Stimulated activated naive CD8-positive, alpha-beta T cell treated with anti-CD3 and anti-CD28 coated beads, Interleukin-15, Interleukin-2, amounts not matched to agents 100 ng/mL and 50 ng/mL, for 24 hours (primary cell): Measurements from ENCODE around the gene METTL9.
"Not testable (repeated sequence)": the region's sequence is repeated elsewhere in the genome, so short reads cannot be mapped to it uniquely, and the experiment has no call there.

Source experiments
- H3K27ac Mint-ChIP-seq: one replicate; pipeline ENCODE4 v1.8.0; 2021; ENCODE audit warnings: mild to moderate bottlenecking, mixed read lengths
- H3K27me3 Mint-ChIP-seq: one replicate; pipeline ENCODE4 v1.8.0; 2021; ENCODE audit warnings: mixed read lengths
- H3K36me3 Mint-ChIP-seq: one replicate; pipeline ENCODE4 v1.8.0; 2021; ENCODE audit warnings: low read depth, mixed read lengths
- H3K4me1 Mint-ChIP-seq: one replicate; pipeline ENCODE4 v1.8.0; 2021; ENCODE audit warnings: low read depth, mixed read lengths
- H3K4me3 Mint-ChIP-seq: one replicate; pipeline ENCODE4 v1.8.0; 2021; ENCODE audit warnings: mild to moderate bottlenecking, mixed read lengths
- H3K9me3 Mint-ChIP-seq: one replicate; pipeline ENCODE4 v1.8.0; 2021; ENCODE audit warnings: mixed read lengths

Gene METTL9

DNA sequence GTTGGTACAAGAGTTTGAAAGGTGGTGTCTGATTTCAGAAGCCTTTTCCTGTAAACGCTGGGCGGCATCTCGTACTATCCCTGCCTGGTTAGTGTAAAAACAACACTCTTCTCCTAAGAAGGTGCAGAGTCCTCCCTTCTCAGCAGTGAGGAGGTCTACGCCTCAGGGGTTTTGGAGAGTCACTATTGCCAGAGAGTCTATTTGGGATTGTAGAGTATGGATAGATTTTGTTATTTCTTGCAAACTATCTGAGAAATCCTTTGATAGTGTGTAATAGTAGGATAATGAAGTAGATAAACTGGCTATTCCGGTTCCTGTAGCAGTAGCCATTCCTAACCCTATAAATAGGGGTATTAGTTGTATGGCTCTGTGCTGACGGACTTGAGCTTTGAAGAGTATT lies 31.5 kb downstream of the METTL9 start:
- H3K9me3 Mint-ChIP-seq, H3K27me3 Mint-ChIP-seq, H3K27ac Mint-ChIP-seq, H3K4me3 Mint-ChIP-seq: not testable (repeated sequence)
- Mint-ChIP-seq H3K36me3 (peaks cover 49% of the 10 kb centered on the region), H3K4me1 (peaks cover 38% of the 10 kb centered on the region)

DNA sequence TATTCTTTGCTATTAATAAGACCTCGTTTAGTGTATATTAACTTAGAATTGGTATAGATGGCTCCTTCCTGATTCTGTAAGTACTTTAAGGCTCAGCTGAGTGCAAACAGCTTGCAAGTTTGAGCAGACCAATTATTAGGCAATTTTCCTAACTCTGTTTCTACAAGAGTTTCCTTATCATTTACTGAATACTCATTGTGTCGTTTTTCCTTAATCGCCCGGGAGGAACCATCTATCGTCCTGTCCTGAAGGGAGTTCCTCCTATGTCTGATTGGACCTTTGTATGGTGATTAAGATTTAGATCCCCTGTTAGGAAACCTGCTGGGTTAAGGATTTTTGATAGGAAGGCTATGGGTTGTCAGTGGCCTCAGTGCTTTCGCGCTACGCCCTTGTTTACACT lies 32.0 kb downstream of the METTL9 start:
- H3K9me3 Mint-ChIP-seq, H3K27ac Mint-ChIP-seq, H3K4me3 Mint-ChIP-seq, H3K27me3 Mint-ChIP-seq: not testable (repeated sequence)
- H3K36me3 Mint-ChIP-seq, result peaks cover 49% of the 10 kb centered on the region
- peaks cover 33% of the 10 kb centered on the region for H3K4me1 Mint-ChIP-seq

DNA sequence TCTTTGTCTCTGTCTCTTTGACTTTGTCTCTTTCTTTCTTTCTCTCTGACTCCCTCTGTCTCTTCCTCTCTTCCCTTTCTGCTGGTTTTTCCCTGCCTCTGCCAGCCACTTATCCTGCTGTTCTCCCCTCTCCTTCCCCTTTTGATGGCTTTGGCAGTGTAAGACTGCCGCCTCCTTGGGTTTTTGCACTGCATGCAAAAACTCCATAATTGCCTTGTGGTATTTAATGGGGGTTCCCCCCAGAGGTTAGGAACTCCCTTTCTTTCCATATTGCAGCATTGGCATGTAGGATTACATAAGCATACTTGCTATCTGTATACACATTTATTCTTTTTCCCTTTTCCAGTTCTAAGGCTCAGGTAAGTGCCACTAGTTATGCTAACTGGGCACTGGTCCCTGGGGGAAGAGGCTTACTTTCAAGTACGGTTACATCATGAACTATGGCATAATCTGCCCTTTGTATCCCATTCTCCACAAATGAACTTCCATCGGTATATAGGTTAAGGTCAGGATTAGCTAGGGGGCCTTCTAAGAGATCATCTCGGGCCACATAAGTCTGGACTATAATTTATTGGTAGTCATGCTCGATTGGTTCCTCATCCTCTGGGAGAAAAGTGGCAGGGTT lies 32.7 kb downstream of the METTL9 start:
- not testable (repeated sequence) for H3K4me3 Mint-ChIP-seq, H3K27me3 Mint-ChIP-seq, H3K9me3 Mint-ChIP-seq
- H3K4me1 Mint-ChIP-seq, result peaks cover 26% of the 10 kb centered on the region
- peaks cover 47% of the 10 kb centered on the region for H3K36me3 Mint-ChIP-seq
- H3K27ac Mint-ChIP-seq, result peak overlapping the region; percentile 73

DNA sequence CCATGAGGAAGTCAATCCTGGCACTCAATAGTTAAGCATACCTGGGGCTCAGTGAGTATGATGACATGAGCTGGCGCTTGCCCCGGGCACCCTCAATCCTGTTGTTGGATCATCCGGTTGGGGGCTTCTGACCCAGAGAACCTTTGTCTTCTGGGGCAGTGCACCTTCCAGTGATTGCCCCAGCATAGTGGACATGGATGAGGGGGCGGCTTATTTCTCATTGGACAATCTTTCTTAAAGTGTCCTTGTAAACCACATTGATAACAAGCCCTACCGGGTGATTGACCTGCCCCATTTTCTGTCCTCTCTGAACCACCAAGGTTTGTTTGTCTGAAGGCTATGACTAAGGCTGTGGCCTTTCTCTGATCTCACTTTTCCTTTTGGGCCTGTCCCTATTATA lies 34.8 kb downstream of the METTL9 start:
- H3K36me3 Mint-ChIP-seq, result peaks cover 31% of the 10 kb centered on the region
- H3K27ac Mint-ChIP-seq, result no peak overlapping the region

DNA sequence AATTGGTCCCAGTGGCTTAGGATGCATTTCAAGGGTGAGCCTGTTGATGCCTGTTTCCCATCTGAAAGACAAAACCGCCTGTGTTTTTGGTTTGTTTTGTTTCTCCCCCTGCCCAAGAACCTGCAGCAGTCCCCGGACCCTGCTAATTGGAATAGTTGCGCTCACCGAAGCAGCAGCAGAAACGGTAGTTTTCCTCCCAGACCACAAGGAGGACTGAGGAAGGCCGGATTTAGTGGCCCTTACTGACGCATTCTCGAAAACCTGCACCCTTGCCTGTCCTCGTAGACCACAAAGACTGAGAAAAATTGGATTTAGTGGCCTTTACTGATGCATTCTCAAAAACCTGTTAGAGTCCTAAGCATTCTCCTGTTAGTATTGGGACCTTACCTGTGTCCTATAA lies 36.3 kb downstream of the METTL9 start:
- H3K4me3 Mint-ChIP-seq, H3K27me3 Mint-ChIP-seq, H3K9me3 Mint-ChIP-seq, H3K27ac Mint-ChIP-seq: not testable (repeated sequence)
- peaks cover 45% of the 10 kb centered on the region for H3K4me1 Mint-ChIP-seq
- peaks cover 24% of the 10 kb centered on the region for H3K36me3 Mint-ChIP-seq

More for the DNA sequence above, 34.8 kb downstream of the METTL9 start:
- Mint-ChIP-seq H3K4me3 (no peak overlapping the region), H3K9me3 (no peaks in the 10 kb centered on the region), H3K27me3 (no peaks in the 10 kb centered on the region), H3K4me1 (peaks cover 41% of the 10 kb centered on the region)

DNA sequence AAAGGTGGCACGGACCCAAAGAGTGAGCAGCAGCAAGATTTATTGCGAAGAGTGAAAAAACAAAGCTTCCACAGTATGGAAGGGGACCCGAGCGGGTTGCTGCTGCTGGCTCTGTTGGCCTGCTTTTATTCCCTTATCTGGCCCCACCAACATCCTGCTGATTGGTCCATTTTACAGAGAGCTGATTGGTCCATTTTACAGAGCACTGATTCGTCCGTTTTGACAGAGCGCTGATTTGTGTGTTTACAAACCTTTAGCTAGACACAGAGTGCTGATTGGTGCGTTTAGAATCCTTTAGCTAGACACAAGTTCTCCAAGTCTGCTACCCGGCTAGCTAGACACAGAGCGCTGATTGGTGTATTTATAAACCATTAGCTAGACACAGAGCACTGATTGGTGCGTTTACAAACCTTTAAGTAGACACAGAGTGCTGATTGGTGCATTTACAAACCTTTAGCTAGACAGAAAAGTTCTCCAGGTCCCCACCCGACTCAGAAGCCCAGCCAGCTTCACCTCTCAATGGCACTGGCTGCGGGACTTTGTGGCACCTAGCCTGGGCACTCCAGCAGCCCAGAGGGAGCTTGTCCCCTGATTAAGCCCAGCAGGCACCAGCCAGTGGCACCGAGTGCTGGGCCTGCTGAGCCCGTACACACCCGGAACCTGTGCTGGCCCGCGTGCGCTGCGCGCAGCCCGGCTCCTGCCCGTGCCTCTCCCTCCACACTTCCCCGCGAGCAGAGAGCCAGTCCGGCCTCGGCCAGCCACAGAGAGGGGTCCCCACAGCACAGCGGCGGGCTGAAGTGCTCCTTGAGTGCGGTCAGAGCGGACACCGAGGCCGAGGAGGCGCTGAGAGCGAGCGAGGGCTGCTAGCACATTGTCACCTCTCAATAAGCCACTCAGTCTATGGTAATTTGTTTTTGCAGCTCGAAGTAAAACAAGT lies 37.9 kb downstream of the METTL9 start:
- H3K36me3 Mint-ChIP-seq, result peaks cover 23% of the 10 kb centered on the region
- H3K27ac Mint-ChIP-seq, result no peak overlapping the region
- H3K9me3 Mint-ChIP-seq, result no peaks in the 10 kb centered on the region
- H3K27me3 Mint-ChIP-seq, result no peaks in the 10 kb centered on the region
- peaks cover 40% of the 10 kb centered on the region for H3K4me1 Mint-ChIP-seq
- H3K4me3 Mint-ChIP-seq, result no peak overlapping the region

DNA sequence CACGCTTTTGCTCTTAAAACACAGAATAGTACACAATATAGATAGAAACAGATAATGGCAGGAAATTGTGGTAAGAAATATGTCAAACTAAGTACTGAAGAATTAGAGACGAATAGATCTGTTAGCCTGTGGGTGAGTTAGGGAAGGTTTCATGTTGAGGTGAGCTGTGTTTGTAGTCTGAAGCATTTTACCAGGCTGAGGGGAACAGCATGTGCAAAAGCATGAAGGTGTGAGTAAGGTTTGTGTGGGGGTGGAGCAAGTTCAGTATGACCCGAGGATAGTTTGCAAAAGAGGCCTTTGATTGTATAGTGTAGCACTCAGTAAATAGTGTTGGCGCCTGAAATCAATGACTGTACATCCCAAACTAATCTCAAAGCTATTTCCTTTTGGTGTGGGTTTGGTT lies 39.2 kb downstream of the METTL9 start:
- Mint-ChIP-seq H3K27ac (peak overlapping the region; percentile 50), H3K36me3 (peaks cover 20% of the 10 kb centered on the region), H3K4me3 (no peak overlapping the region)

DNA sequence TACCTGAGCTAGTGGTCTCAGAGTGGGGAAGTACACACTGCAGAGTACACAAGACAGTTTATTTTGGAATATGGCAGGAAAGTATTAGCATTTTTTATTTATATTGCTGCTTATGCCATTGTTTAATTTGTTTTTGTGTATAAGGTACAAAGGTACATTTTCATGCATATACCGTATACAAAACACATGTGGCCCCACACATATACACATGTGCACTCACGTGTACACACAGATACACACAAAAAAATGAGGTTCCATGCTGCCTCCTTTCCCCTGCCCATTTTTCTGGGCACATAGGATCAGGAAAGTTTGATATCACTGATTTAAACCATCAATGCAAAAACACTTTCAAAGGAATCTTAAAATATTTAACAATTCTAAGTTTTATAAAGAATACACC lies 40.1 kb downstream of the METTL9 start:
- Mint-ChIP-seq H3K9me3 (no peaks in the 10 kb centered on the region), H3K27me3 (no peaks in the 10 kb centered on the region), H3K36me3 (peaks cover 20% of the 10 kb centered on the region), H3K4me1 (peaks cover 34% of the 10 kb centered on the region), H3K27ac (no peak overlapping the region), H3K4me3 (no peak overlapping the region)

More for the DNA sequence above, 39.2 kb downstream of the METTL9 start:
- peaks cover 35% of the 10 kb centered on the region for H3K4me1 Mint-ChIP-seq
- no peaks in the 10 kb centered on the region for H3K27me3 Mint-ChIP-seq
- no peaks in the 10 kb centered on the region for H3K9me3 Mint-ChIP-seq

DNA sequence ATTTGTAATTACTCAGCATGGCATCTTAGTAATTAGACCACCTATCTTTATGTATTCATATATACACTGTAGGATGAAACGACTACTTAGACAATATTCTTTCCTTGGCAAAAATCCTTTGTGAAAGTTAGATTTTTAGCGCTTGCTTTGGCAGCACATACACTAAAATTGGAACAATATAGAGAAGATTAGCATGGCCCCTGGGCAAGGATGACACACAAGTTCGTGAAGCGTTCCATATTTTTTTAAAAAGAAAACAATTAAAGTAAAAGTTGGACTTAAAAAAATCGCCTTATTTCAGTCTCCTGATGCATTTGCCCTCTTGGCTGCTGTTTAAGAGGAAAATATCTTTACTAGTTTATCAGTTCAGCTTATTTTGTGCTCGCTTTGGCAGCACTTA lies 42.5 kb downstream of the METTL9 start:
- H3K27me3 Mint-ChIP-seq, result no peaks in the 10 kb centered on the region
- no peak overlapping the region for H3K4me3 Mint-ChIP-seq
- no peaks in the 10 kb centered on the region for H3K9me3 Mint-ChIP-seq
- H3K27ac Mint-ChIP-seq, result no peak overlapping the region
- no peaks in the 10 kb centered on the region for H3K36me3 Mint-ChIP-seq
- peaks cover 57% of the 10 kb centered on the region for H3K4me1 Mint-ChIP-seq

DNA sequence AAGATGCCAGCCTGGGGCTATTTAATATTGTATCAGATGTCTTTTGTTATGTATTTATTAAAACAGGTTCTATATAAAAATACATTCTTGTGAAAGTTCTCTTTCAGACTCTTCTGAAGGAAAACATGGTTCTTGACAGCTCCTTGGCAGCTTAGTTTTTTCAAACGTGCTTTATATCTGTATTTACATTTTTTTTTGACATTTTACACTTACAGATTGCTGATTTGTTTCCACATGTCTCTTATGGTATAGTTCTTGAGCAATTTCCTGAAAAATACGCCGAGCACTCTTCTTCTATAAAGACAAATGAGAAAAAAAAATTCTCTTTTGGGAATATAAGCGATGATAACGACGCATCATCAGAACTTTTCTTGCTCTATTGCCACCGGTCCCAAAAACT lies 43.5 kb downstream of the METTL9 start:
- Mint-ChIP-seq H3K9me3 (no peaks in the 10 kb centered on the region), H3K36me3 (no peaks in the 10 kb centered on the region), H3K27ac (no peak overlapping the region), H3K4me3 (no peak overlapping the region), H3K4me1 (peaks cover 63% of the 10 kb centered on the region), H3K27me3 (no peaks in the 10 kb centered on the region)

DNA sequence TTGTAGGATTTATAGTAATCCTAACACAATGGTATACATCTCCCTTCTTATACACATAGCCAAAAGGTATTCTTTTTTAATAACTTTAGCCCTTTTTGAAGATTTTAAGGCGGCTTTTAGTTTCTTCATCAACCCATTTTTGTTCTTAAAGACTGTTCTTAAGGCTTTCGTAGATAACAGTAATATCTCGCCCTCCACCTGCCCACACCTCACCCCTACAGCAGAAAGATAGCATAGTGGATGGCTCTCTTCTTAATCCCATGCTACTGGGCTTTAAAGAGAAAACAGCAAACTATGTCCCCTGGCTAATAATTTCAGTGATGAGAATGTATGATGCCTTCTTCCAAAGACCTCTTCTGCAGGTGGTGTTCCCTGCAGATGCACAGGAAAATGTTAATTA lies 44.4 kb downstream of the METTL9 start:
- H3K27me3 Mint-ChIP-seq, result no peaks in the 10 kb centered on the region
- no peaks in the 10 kb centered on the region for H3K36me3 Mint-ChIP-seq
- H3K27ac Mint-ChIP-seq, result no peak overlapping the region
- H3K4me1 Mint-ChIP-seq, result peaks cover 63% of the 10 kb centered on the region
- peak overlapping the region; percentile 9 for H3K4me3 Mint-ChIP-seq
- no peaks in the 10 kb centered on the region for H3K9me3 Mint-ChIP-seq

DNA sequence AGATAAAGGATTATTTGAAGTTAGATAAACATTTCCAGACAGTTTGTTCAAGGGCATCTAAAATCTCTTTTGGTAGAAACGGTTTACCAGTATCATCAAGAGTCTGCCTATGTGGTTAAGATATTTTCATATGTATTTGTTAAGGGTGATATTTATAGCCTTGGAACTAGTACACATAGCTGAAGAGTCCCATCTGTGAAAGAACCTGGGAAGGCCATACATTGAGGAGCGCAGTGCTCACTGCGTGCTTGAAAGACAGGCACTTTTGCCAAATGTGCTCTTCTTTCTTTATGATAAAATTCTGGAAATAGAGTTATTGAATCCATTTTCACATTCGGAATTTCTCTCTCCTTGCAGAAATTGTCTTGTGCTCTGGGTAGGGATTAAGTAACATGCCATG lies 45.3 kb downstream of the METTL9 start:
- Mint-ChIP-seq H3K27me3 (no peaks in the 10 kb centered on the region), H3K27ac (peak overlapping the region; percentile 79), H3K36me3 (no peaks in the 10 kb centered on the region), H3K9me3 (no peaks in the 10 kb centered on the region), H3K4me1 (peaks cover 61% of the 10 kb centered on the region), H3K4me3 (peak overlapping the region; percentile 82)

DNA sequence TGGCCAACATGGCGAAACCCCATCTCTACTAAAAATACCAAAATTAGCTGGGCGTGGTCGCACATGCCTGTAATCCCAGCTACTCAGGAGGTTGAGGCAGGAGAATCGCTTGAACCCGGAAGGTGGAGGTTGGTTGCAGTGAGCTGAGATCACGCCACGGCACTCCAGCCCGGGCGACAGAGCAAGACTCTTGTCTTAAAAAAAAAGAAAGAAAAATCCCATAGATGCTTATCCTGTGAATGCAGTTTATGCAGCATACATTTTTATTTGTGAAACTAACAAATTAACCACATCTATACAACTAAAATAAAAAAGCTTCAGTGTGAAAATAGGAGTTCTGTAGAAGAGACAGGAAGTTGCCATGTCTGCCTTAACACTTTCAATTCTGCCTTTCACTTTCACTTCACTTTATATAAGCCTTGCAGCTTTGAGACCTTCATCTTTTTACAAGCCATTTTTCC lies 45.9 kb downstream of the METTL9 start:
- peaks cover 61% of the 10 kb centered on the region for H3K4me1 Mint-ChIP-seq
- peak overlapping the region; percentile 82 for H3K4me3 Mint-ChIP-seq
- no peaks in the 10 kb centered on the region for H3K36me3 Mint-ChIP-seq
- H3K9me3 Mint-ChIP-seq, result no peaks in the 10 kb centered on the region
- peak overlapping the region; percentile 79 for H3K27ac Mint-ChIP-seq
- H3K27me3 Mint-ChIP-seq, result no peaks in the 10 kb centered on the region

DNA sequence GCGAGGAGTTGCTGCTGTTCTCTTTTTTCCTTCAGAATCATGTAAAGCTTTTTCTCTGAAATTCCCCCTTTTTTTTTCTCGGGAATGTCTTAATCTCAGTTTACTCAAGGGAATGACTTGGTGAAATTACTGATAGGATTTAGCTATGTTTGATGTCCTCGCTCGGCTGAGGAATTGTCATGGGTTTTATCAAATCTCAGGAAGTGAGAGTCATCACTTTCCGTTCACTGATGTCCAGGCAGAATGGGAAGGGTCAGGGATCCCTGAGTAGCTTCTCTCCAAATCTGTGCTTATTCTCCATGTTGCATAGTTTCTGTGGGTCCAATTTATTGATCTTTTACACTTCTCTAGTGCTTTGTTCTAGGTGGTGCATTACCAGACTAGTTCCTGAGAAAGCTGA lies 46.7 kb downstream of the METTL9 start:
- H3K9me3 Mint-ChIP-seq, result no peaks in the 10 kb centered on the region
- no peaks in the 10 kb centered on the region for H3K36me3 Mint-ChIP-seq
- no peaks in the 10 kb centered on the region for H3K27me3 Mint-ChIP-seq
- H3K4me3 Mint-ChIP-seq, result peak overlapping the region; percentile 82
- H3K27ac Mint-ChIP-seq, result peak overlapping the region; percentile 79
- H3K4me1 Mint-ChIP-seq, result peaks cover 60% of the 10 kb centered on the region

DNA sequence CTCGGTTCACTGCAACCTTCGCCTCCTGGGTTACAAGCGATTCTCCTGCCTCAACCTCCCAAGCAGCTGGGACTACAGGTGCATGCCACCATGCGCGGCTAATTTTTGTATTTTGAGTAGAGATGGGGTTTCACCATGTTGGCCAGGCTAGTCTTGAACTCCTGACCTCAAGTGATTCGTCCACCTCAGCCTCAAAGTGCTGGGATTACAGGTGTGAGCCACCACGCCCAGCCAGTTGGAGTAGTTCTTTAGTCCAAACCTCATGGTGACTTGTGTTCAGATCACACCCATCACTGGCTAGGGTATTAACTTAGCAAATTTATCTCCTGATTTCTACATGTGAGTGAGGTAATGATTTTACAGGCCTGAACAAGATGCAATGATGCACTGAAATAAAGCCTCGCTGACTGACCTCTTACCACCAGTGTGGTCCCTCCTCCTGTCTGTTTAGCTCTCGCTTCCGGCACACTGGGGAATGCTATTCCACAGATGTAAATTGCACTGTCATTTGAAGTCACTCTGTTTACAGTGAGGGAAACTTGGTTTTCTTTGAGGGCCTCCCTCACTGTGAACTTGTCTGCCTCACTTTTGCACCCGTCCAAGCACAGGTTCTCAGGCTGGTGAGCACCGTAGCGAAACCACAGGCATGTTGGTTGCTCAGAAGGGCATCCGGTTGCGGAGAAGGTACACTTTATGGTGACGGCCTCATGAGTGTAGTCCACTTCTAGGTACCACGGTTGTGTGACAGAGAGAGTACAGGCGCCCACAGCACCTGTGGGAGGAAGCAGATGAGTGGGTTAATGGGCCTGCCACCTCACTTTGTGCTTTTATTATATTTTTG lies 47.6 kb downstream of the METTL9 start:
- no peaks in the 10 kb centered on the region for H3K27me3 Mint-ChIP-seq
- H3K27ac Mint-ChIP-seq, result peak overlapping the region; percentile 79
- no peaks in the 10 kb centered on the region for H3K36me3 Mint-ChIP-seq
- H3K4me1 Mint-ChIP-seq, result peaks cover 66% of the 10 kb centered on the region
- H3K9me3 Mint-ChIP-seq, result no peaks in the 10 kb centered on the region
- H3K4me3 Mint-ChIP-seq, result peak overlapping the region; percentile 82
